Sigmoid colon (tissue), 4 donors: ENCODE results near the gene BRSK1.

Source experiments
- EP300 ChIP-seq, 4 donors: sonication (generic); formaldehyde crosslinking; IDR thresholded peaks; one replicate each; pipeline ENCODE4 v1.6.1; 2017; ENCODE audit warnings: antibody characterized with exemption in 4 of 4
- POLR2AphosphoS5 ChIP-seq, 4 donors: sonication (generic); formaldehyde crosslinking; IDR thresholded peaks; one replicate each; pipeline ENCODE4 v1.6.1; 2017; ENCODE audit warnings: antibody characterized with exemption in 4 of 4

- TF ChIP-seq POLR2AphosphoS5 (IDR thresholded peaks at IDR 0.05) (no peak), EP300 (IDR thresholded peaks at IDR 0.05) (no peak)
These were observed 735 bp downstream of the BRSK1 start for GRCh38 chr19:55284405-55285058.
